Upper lobe of left lung (tissue), 6 donors: ENCODE measurements around the gene C19orf47. TPM values are rescaled to one million over a fixed set of nuclear protein-coding genes. Genes with fewer than 3 reads are reported as not detected.

ENCODE experiments used
- ATAC-seq, 2 donors: fragments of 200-7000 bp; cut with Tn5 transposase; one replicate each; pipeline ENCODE4 v1.9.1; 2022; ENCODE audit warnings: mild to moderate bottlenecking in 2 of 2, moderate library complexity in 2 of 2; ENCODE audit not compliant: low FRiP score in 2 of 2
- DNase-seq, 2 donors: peaks; one replicate each; pipeline ENCODE4 v3.0.0-alpha.2; 2019 to 2020
- H3K27ac ChIP-seq, 4 donors: fragments of 200-600 bp; sonication (generic); one replicate each; pipeline ENCODE4 v1.5.1; 2016 to 2019
- H3K27me3 ChIP-seq, 4 donors: fragments of 200-600 bp; sonication (generic); one replicate each; pipeline ENCODE4 v1.5.1; 2017 to 2019
- H3K36me3 ChIP-seq, 4 donors: fragments of 200-600 bp; sonication (generic); one replicate each; pipeline ENCODE4 v1.5.1; 2016 to 2019
- H3K4me1 ChIP-seq, 4 donors: fragments of 200-600 bp; sonication (generic); one replicate each; pipeline ENCODE4 v1.5.1; 2018 to 2019
- H3K4me3 ChIP-seq, 4 donors: fragments of 200-600 bp; sonication (generic); one replicate each; pipeline ENCODE4 v1.5.1; 2017 to 2019; ENCODE audit warnings: mild to moderate bottlenecking in 2 of 4, moderate library complexity in 1 of 4
- H3K9me3 ChIP-seq, 4 donors: fragments of 200-600 bp; sonication (generic); one replicate each; pipeline ENCODE4 v1.5.1; 2018 to 2019
- EP300 ChIP-seq, 4 donors: sonication (generic); formaldehyde crosslinking; IDR thresholded peaks; one replicate each; pipeline ENCODE4 v1.5.1; 2017; ENCODE audit warnings: antibody characterized with exemption in 4 of 4, control low read depth in 2 of 4
- POLR2A ChIP-seq, 4 donors: fragments of 450-650 bp; IDR thresholded peaks; one replicate each; pipeline ENCODE4 v1.5.1; 2016 to 2017; ENCODE audit warnings: antibody characterized with exemption in 4 of 4, mild to moderate bottlenecking in 2 of 4
- POLR2AphosphoS5 ChIP-seq, 2 donors: sonication (generic); formaldehyde crosslinking; IDR thresholded peaks; one replicate each; pipeline ENCODE4 v1.5.1; 2017; ENCODE audit warnings: antibody characterized with exemption in 2 of 2
- WGBS, 2 donors: methylation state at CpG; one replicate each; pipeline ENCODE4 v1.1.5; 2017 to 2018; 5-methylcytosine and 5-hydroxymethylcytosine counted together
- total RNA-seq, 6 donors: library from RNA; depleted of rRNA in 4 of 6; stranded (reverse); fragments of >200 nt in 4 of 6; gene quantifications; one replicate each; pipeline versions ENCODE4 v1.1.0 to v1.2.1, GENCODE V29; 2016 to 2021
- TF ChIP-seq, protein P1 (sequence below), 6 experiments: fragments of 450-650 bp in 4 of 6; fragments of 200-600 bp in 2 of 6; sonication (generic) in 2 of 6; IDR thresholded peaks; one replicate each; pipeline ENCODE4 v1.5.1; 2016 to 2019; ENCODE audit warnings: antibody characterized with exemption in 6 of 6
- donor health status: DM: no; HTN: no; CAD: no; lungs with moderate emphysema.
- donor health status: DM: no; HTN: yes; CAD: no; lungs with severe emphysema.

The C19orf47 gene
- total RNA-seq, 6 donors from 2014 or later = 12.6 to 59.7 (median 16.4) TPM

DNA sequence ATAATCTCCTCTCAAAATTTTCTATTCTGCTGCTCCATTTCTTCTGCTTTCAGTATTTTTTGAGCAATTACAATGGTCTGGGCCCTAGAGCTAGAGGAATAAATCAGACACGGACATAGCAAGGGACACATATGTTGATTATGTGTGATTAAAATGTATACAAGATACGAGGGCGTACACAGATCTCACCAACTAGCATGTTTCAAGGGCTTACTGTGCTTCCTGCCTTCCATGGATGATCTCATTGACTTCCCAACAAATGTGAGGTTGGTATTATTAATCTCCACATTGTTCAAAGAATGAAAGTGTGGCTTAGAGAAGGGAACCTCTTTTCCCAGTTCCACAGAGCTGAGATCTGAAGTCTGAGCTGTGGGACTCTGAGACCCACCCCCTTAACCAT is 9.4 kb upstream of the C19orf47 start:
- DNase-seq (no peak), ATAC-seq (no peak)
- TF ChIP-seq EP300 (IDR thresholded peaks at IDR 0.05) = no peak
- no peak for TF ChIP-seq POLR2A (IDR thresholded peaks at IDR 0.05)
- TF ChIP-seq POLR2AphosphoS5 (IDR thresholded peaks at IDR 0.05) = no peak
- TF ChIP-seq, protein P1, sequence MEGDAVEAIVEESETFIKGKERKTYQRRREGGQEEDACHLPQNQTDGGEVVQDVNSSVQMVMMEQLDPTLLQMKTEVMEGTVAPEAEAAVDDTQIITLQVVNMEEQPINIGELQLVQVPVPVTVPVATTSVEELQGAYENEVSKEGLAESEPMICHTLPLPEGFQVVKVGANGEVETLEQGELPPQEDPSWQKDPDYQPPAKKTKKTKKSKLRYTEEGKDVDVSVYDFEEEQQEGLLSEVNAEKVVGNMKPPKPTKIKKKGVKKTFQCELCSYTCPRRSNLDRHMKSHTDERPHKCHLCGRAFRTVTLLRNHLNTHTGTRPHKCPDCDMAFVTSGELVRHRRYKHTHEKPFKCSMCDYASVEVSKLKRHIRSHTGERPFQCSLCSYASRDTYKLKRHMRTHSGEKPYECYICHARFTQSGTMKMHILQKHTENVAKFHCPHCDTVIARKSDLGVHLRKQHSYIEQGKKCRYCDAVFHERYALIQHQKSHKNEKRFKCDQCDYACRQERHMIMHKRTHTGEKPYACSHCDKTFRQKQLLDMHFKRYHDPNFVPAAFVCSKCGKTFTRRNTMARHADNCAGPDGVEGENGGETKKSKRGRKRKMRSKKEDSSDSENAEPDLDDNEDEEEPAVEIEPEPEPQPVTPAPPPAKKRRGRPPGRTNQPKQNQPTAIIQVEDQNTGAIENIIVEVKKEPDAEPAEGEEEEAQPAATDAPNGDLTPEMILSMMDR (IDR thresholded peaks at IDR 0.05) = no peak
- Histone ChIP-seq H3K4me3 (no peak overlapping the region), H3K4me1 (peaks cover 13 to 23% (median 16%) of the 10 kb centered on the region in 4 donors), H3K27me3 (no peaks in the 10 kb centered on the region), H3K36me3 (peaks cover 0 to 10% (median 2%) of the 10 kb centered on the region in 4 donors), H3K9me3 (no peaks in the 10 kb centered on the region), H3K27ac (no peak overlapping the region)
- 68 to 93% methylated on average over 3 of the region's 3 CpGs for WGBS, 2 donors

DNA sequence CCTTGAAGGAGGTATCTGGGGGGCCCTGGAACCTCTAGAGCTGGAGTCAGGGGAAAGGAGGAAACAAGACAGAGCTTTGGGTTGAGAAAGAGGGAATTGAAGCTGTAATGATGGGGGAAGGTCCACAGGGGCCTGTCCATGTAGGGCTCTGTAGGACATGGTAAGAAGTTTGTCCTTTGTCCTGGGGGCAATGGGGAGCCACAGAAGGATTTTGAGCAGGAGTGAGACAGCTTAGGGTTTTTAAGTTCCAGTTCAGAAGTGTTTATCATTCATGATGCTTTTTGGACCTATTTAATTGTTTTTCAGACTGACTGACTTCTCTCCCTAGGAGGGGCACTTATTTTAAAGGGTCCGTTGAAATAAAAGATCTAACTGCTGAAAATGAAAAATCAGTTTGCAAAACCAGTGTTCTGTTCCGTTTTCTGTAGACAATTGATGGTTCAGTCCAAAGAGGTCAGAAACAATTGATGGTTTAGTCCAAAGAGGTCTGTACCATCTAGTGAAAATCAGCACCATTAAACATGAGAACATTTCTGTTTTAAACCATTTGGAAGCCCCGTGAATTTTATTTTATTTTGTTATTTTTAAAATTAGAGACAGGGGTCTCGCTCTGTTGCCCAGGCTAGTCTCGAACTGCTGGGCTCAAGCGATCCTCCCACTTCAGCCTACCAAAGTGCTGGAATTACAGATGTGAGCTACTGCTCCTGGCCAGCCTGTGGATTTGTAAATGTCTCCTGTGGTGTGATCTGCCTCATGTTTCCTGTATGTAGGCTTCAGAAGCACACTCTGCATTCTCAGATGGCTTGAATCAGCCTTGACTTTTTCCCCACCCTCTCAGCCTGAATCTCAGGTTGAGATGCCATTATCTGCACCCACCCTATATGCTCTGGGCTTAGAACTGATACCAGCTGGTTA is 8.7 kb upstream of the C19orf47 start:
- Histone ChIP-seq H3K4me1 (peaks cover 13 to 22% (median 16%) of the 10 kb centered on the region in 4 donors), H3K4me3 (no peak overlapping the region), H3K27ac (no peak overlapping the region), H3K9me3 (no peaks in the 10 kb centered on the region), H3K27me3 (no peaks in the 10 kb centered on the region), H3K36me3 (peaks cover 0 to 10% (median 2%) of the 10 kb centered on the region in 4 donors)
- ATAC-seq (no peak), DNase-seq (no peak)
- TF ChIP-seq, protein P1 (IDR thresholded peaks at IDR 0.05) = no peak
- TF ChIP-seq EP300 (IDR thresholded peaks at IDR 0.05) (no peak), POLR2A (IDR thresholded peaks at IDR 0.05) (no peak), POLR2AphosphoS5 (IDR thresholded peaks at IDR 0.05) (no peak)
- WGBS, 2 donors = 87 to 88% methylated on average over 6 of the region's 6 CpGs

DNA sequence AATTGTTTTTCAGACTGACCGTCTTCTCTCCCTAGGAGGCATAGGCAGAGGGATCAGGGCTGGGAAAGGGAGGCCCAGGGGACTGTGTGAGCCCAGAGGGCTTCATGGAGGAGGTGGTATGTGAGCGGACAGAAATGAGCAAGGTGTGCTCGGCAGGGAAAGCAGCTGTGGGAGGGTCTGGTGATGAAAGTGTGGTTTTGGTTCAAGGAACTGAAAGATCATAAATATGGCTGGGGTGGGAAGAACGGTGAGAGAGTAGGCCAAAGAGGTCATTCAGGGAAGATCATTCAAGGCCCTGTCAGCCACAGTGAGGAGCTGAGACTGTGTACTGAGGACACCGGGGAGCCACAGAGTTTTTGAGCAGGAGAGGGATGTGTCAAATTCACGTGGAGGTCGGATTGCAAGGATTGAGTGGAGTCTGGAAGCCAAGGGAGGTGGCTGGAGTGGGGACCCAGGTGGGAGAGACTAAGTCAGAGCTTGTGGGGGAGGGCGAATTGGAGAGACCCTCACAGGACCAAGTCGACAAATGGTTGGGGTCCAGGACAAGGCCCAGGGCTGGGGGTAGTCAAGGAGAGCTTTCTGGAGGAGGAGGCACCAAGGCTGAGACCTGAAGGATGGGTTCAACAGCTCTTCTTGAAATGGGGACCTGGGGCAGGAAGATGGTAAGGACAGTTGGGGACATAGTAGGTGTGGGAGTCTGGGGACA is 7.9 kb upstream of the C19orf47 start:
- Histone ChIP-seq H3K4me1 (peaks cover 11 to 20% (median 13%) of the 10 kb centered on the region in 4 donors), H3K4me3 (no peak overlapping the region), H3K27me3 (no peaks in the 10 kb centered on the region), H3K36me3 (peaks cover 0 to 10% (median 2%) of the 10 kb centered on the region in 4 donors), H3K27ac (no peak overlapping the region), H3K9me3 (no peaks in the 10 kb centered on the region)
- ATAC-seq = no peak
- DNase-seq = no peak
- WGBS, 2 donors = 82 to 84% methylated on average over 9 of the region's 9 CpGs
- TF ChIP-seq POLR2A (IDR thresholded peaks at IDR 0.05) (no peak), POLR2AphosphoS5 (IDR thresholded peaks at IDR 0.05) (no peak), EP300 (IDR thresholded peaks at IDR 0.05) (no peak)
- TF ChIP-seq, protein P1 (IDR thresholded peaks at IDR 0.05) = no peak

DNA sequence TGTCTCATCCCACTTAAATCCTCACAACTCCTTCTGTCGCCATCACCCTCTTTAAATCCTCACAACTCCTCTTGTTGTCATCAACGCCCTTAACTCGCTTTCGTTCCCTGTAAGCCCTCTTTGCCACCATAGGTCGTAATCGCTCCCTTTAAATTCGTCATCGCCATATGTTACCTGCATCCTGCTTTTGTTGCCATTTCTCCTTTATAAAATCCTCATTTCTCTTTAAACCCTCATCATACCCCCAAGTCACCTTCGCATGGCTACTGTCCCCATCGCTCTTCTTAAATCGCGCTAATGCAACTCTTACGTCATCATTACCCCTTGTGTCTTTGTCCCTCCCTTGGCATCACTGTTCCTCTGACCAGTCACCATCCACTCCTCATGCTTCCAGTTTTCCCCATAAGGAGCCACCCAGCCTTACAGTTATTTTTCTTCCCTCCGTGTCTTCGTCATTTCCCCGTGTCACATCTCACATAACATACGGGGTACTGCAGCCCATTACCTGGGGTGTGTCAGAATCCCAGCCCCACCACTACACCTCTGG is 837 bp upstream of the C19orf47 start:
- DNase-seq (peak in 1 of 2 donors; percentile 28), ATAC-seq (peak in 1 of 2 donors; percentile 44)
- Histone ChIP-seq H3K9me3 (no peaks in the 10 kb centered on the region), H3K4me3 (peak overlapping the region; percentile 70 to 95 (median 88)), H3K27me3 (no peaks in the 10 kb centered on the region), H3K4me1 (peaks cover 10 to 33% (median 20%) of the 10 kb centered on the region in 4 donors), H3K27ac (peak overlapping the region; percentile 67 to 85 (median 78)), H3K36me3 (no peaks in the 10 kb centered on the region)
- TF ChIP-seq POLR2A (IDR thresholded peaks at IDR 0.05) (no peak), EP300 (IDR thresholded peaks at IDR 0.05) (no peak), POLR2AphosphoS5 (IDR thresholded peaks at IDR 0.05) (peak; percentile 6 to 20)
- WGBS, 2 donors = 9 to 16% methylated on average over 17 of the region's 17 CpGs

DNA sequence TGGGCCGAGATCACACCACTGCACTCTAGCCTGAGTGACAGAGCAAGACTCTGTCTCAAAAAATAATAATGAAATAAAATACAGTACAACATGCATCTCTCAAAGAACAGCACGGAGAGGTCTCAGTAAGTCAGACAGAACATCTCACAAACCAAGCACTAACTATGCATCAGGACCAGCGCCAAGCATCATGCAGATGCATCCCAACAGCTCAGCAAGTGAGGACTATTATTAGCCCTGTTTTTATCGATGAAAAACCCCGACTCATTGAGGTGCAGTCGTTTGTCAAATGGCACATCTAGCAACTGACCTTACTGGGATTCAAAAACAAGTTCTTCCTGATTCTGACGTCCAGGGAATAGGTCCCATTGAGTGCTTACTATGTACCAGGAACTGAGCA is 3.8 kb downstream of the C19orf47 start:
- no peaks in the 10 kb centered on the region for H3K9me3 ChIP-seq
- no peak for ATAC-seq
- no peak overlapping the region for H3K27ac ChIP-seq
- H3K36me3 ChIP-seq = no peaks in the 10 kb centered on the region
- H3K27me3 ChIP-seq = no peaks in the 10 kb centered on the region
- peaks cover 10 to 41% (median 30%) of the 10 kb centered on the region in 4 donors for H3K4me1 ChIP-seq
- no peak for TF ChIP-seq EP300 (IDR thresholded peaks at IDR 0.05)
- TF ChIP-seq POLR2A (IDR thresholded peaks at IDR 0.05) = no peak
- TF ChIP-seq, protein P1 (IDR thresholded peaks at IDR 0.05) = no peak
- no peak for TF ChIP-seq POLR2AphosphoS5 (IDR thresholded peaks at IDR 0.05)
- WGBS, 2 donors = 65 to 81% methylated on average over 7 of the region's 7 CpGs
- DNase-seq = no peak
- no peak overlapping the region for H3K4me3 ChIP-seq
